Peyer's patch (tissue), 4 donors: Measurements from ENCODE around the gene DENND2C. TPM values are rescaled to one million over a fixed set of nuclear protein-coding genes. Genes with fewer than 3 reads are reported as not detected.

ENCODE experiments used
- DNase-seq, 3 donors: peaks; one replicate each; pipeline ENCODE4 v3.0.0-alpha.2; 2017 to 2019
- H3K27ac ChIP-seq, 4 donors: fragments of 200-600 bp; sonication (generic); one replicate each; pipeline ENCODE4 v1.5.1; 2016 to 2019
- H3K27me3 ChIP-seq, 2 donors: fragments of 200-600 bp; sonication (generic); one replicate each; pipeline ENCODE4 v1.5.1; 2019
- H3K36me3 ChIP-seq, 3 donors: fragments of 200-600 bp; sonication (generic); one replicate each; pipeline ENCODE4 v1.5.1; 2016 to 2019
- H3K4me1 ChIP-seq, 4 donors: fragments of 200-600 bp; sonication (generic); one replicate each; pipeline ENCODE4 v1.5.1; 2016 to 2019
- H3K4me3 ChIP-seq, 4 donors: fragments of 200-600 bp; sonication (generic); 1 replicate in 3 of 4; 2 replicates in 1 of 4; pipeline ENCODE4 v1.5.1; 2016 to 2019; ENCODE audit warnings: mild to moderate bottlenecking in 1 of 4
- H3K9me3 ChIP-seq, 4 donors: fragments of 200-600 bp; sonication (generic); one replicate each; pipeline ENCODE4 v1.5.1; 2016 to 2019; ENCODE audit warnings: mild to moderate bottlenecking in 1 of 4
- POLR2A ChIP-seq, 2 donors: fragments of 450-650 bp; IDR thresholded peaks; one replicate each; pipeline ENCODE4 v1.5.1; 2017; ENCODE audit warnings: antibody characterized with exemption in 2 of 2, mild to moderate bottlenecking in 2 of 2, moderate library complexity in 2 of 2
- total RNA-seq, 4 donors: library from RNA; depleted of rRNA; stranded (reverse); fragments of >200 nt; gene quantifications; one replicate each; pipeline ENCODE4 v1.1.0, GENCODE V29; 2016
- TF ChIP-seq, protein P1 (sequence below), 6 experiments: fragments of 450-650 bp in 4 of 6; fragments of 200-600 bp in 2 of 6; sonication (generic) in 1 of 6; IDR thresholded peaks; one replicate each; pipeline ENCODE4 v1.5.1; 2017 to 2019; ENCODE audit warnings: antibody characterized with exemption in 6 of 6, mild to moderate bottlenecking in 3 of 6, moderate library complexity in 1 of 6

The DENND2C gene
- total RNA-seq, 4 donors from 2014 or later = 0.35 to 17.3 (median 0.82) TPM

GRCh38 chr1:114632427-114632826, 37.4 kb downstream of the DENND2C start:
- Histone ChIP-seq H3K27ac (no peak overlapping the region), H3K4me3 (no peak overlapping the region), H3K36me3 (no peaks in the 10 kb centered on the region), H3K4me1 (no peaks in the 10 kb centered on the region), H3K9me3 (no peaks in the 10 kb centered on the region), H3K27me3 (no peaks in the 10 kb centered on the region)
- TF ChIP-seq, protein P1, sequence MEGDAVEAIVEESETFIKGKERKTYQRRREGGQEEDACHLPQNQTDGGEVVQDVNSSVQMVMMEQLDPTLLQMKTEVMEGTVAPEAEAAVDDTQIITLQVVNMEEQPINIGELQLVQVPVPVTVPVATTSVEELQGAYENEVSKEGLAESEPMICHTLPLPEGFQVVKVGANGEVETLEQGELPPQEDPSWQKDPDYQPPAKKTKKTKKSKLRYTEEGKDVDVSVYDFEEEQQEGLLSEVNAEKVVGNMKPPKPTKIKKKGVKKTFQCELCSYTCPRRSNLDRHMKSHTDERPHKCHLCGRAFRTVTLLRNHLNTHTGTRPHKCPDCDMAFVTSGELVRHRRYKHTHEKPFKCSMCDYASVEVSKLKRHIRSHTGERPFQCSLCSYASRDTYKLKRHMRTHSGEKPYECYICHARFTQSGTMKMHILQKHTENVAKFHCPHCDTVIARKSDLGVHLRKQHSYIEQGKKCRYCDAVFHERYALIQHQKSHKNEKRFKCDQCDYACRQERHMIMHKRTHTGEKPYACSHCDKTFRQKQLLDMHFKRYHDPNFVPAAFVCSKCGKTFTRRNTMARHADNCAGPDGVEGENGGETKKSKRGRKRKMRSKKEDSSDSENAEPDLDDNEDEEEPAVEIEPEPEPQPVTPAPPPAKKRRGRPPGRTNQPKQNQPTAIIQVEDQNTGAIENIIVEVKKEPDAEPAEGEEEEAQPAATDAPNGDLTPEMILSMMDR (IDR thresholded peaks at IDR 0.05) = no peak
- TF ChIP-seq POLR2A (IDR thresholded peaks at IDR 0.05) = no peak
- no peak for DNase-seq

DNA sequence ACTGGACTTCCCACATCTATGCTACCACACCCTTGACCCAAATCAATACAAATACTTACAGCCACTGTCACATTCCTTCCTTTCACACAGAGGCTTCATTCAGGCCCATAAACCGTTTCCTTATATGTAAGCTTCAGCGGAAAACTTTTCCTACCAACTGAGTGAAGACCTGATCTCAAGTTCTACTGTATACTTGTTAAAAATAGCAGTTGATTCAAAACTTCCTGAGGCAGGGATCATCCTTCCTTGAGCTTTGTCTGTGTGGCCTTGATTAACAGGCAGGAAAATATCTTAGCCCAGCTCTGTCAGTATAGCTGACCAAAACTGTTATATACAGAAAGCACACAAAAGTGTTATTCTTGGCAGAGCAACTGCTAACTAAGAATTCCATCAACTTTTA, 42.7 kb downstream of the DENND2C start:
- Histone ChIP-seq H3K27me3 (no peaks in the 10 kb centered on the region), H3K4me1 (no peaks in the 10 kb centered on the region), H3K4me3 (no peak overlapping the region), H3K36me3 (no peaks in the 10 kb centered on the region), H3K27ac (no peak overlapping the region), H3K9me3 (no peaks in the 10 kb centered on the region)
- DNase-seq = no peak
- no peak for TF ChIP-seq POLR2A (IDR thresholded peaks at IDR 0.05)
- TF ChIP-seq, protein P1 (IDR thresholded peaks at IDR 0.05) = no peak

DNA sequence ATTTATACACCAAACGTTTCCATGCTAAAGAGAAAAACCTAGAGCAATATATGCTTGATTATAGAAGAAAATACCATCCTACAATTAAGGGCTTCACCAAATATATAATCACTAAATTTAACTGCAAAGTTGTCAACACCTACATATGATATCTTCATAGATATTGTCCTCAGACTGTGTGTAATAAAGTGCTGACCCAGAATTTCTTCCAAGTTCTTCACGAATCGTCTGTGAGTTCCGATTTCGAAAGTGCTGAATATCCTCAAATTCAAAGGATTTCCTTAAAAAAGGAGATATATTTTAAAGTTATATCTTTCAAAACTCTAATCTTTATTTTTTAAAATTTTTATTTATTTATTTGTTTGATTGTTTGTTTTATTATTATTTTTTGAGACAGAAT, 46.5 kb downstream of the DENND2C start:
- no peak overlapping the region for H3K4me3 ChIP-seq
- DNase-seq = no peak
- TF ChIP-seq, protein P1 (IDR thresholded peaks at IDR 0.05) = no peak
- TF ChIP-seq POLR2A (IDR thresholded peaks at IDR 0.05) = no peak
- no peak overlapping the region for H3K27ac ChIP-seq
- H3K9me3 ChIP-seq = no peaks in the 10 kb centered on the region
- no peaks in the 10 kb centered on the region for H3K27me3 ChIP-seq
- no peaks in the 10 kb centered on the region for H3K36me3 ChIP-seq
- no peaks in the 10 kb centered on the region for H3K4me1 ChIP-seq

DNA sequence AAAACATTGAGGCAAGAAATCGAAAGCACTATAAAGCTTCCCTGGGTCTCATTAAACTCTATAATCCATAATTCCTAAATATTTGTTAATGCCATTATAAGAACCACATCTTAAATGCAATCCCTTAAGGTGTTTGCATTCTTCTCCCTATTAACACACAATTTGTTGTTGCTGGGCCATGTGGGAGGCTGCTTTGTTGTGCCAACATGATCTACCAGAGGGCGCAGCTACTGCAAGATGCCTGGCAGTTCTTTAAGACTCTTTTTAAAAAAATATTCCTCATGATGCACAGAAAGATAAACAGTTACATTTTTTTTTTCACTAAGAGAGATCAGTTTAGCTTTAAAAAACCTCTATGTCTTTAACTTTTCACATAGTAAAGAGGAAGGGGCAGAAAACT, 49.4 kb downstream of the DENND2C start:
- no peak for TF ChIP-seq POLR2A (IDR thresholded peaks at IDR 0.05)
- TF ChIP-seq, protein P1 (IDR thresholded peaks at IDR 0.05) = no peak
- Histone ChIP-seq H3K27me3 (no peaks in the 10 kb centered on the region), H3K27ac (no peak overlapping the region), H3K36me3 (no peaks in the 10 kb centered on the region), H3K4me1 (no peaks in the 10 kb centered on the region), H3K4me3 (no peak overlapping the region), H3K9me3 (no peaks in the 10 kb centered on the region)
- no peak for DNase-seq

- Histone ChIP-seq H3K27ac (no peak overlapping the region), H3K36me3 (no peaks in the 10 kb centered on the region), H3K4me3 (no peak overlapping the region), H3K27me3 (no peaks in the 10 kb centered on the region), H3K4me1 (no peaks in the 10 kb centered on the region), H3K9me3 (no peaks in the 10 kb centered on the region)
- no peak for DNase-seq
- no peak for TF ChIP-seq POLR2A (IDR thresholded peaks at IDR 0.05)
- TF ChIP-seq, protein P1 (IDR thresholded peaks at IDR 0.05) = no peak
Measured at GRCh38 chr1:114618606-114619005, 51.2 kb downstream of the DENND2C start.
